Stimulated activated CD8-positive, alpha-beta memory T cell treated with anti-CD3 and anti-CD28 coated beads, Interleukin-4, amount 100 ng/mL, for 48 hours (primary cell): ENCODE results near the gene SDK2.

Experiments used
- DNase-seq: peaks from one replicate; pipeline ENCODE4 v3.0.0-alpha.2; 2020

The SDK2 gene

GRCh38 chr17:73528679-73529078 is 115.6 kb downstream of the SDK2 start:
- DNase-seq = no peak

- no peak for DNase-seq
These were observed 117.3 kb downstream of the SDK2 start for GRCh38 chr17:73526952-73527351.

- no peak for DNase-seq
These were observed 119.1 kb downstream of the SDK2 start for GRCh38 chr17:73524941-73525679.

- no peak for DNase-seq
These were observed 121.5 kb downstream of the SDK2 start for GRCh38 chr17:73522696-73523095.

- no peak for DNase-seq
These were observed 122.1 kb downstream of the SDK2 start for GRCh38 chr17:73522107-73522506.

GRCh38 chr17:73521376-73521775 is 122.9 kb downstream of the SDK2 start:
- DNase-seq = no peak

- DNase-seq = no peak
These were observed 123.9 kb downstream of the SDK2 start for GRCh38 chr17:73520369-73520761.

GRCh38 chr17:73519714-73520368 is 124.4 kb downstream of the SDK2 start:
- no peak for DNase-seq

GRCh38 chr17:73519011-73519410 is 125.2 kb downstream of the SDK2 start:
- no peak for DNase-seq

- no peak for DNase-seq
These were observed 127.8 kb downstream of the SDK2 start for GRCh38 chr17:73516431-73516830.

- no peak for DNase-seq
These were observed 129.9 kb downstream of the SDK2 start for GRCh38 chr17:73514146-73514863.

GRCh38 chr17:73513426-73513825 is 130.8 kb downstream of the SDK2 start:
- no peak for DNase-seq

- DNase-seq = no peak
These were observed 132.5 kb downstream of the SDK2 start for GRCh38 chr17:73511719-73512115.

- no peak for DNase-seq
These were observed 133.1 kb downstream of the SDK2 start for GRCh38 chr17:73510981-73511718.

- DNase-seq = no peak
These were observed 135.2 kb downstream of the SDK2 start for GRCh38 chr17:73508931-73509605.

GRCh38 chr17:73508057-73508930 is 136.0 kb downstream of the SDK2 start:
- DNase-seq = no peak

GRCh38 chr17:73506470-73507435 is 137.5 kb downstream of the SDK2 start:
- no peak for DNase-seq

- no peak for DNase-seq
These were observed 140.7 kb downstream of the SDK2 start for GRCh38 chr17:73503560-73503959.

- DNase-seq = no peak
These were observed 143.7 kb downstream of the SDK2 start for GRCh38 chr17:73500414-73500999.
